B cell (primary cell): ENCODE measurements around the gene CARMIL1. TPM values are rescaled to one million over a fixed set of nuclear protein-coding genes. Genes with fewer than 3 reads are reported as not detected.

ENCODE experiments used
- ATAC-seq: fragments of 200-7000 bp; cut with Tn5 transposase; one replicate; pipeline ENCODE4 v1.10.0; 2021; ENCODE audit warnings: low read depth, mild to moderate bottlenecking, moderate number of reproducible peaks, moderate library complexity
- CTCF ChIA-PET: fragments of 350-600 bp; sonication (Branson Sonifier 250); formaldehyde crosslinking; loops from one replicate; lab custom pipeline; 2021; ENCODE audit warnings: antibody characterized with exemption, inconsistent platforms; lab: Charles Lee
- POLR2A ChIA-PET: fragments of 350-600 bp; sonication (Branson Sonifier 250); formaldehyde crosslinking; loops from one replicate; lab custom pipeline; 2021; ENCODE audit warnings: antibody characterized with exemption; lab: Charles Lee
- DNase-seq: peaks from one replicate; pipeline ENCODE4 v3.0.0; 2013
- H2AFZ ChIP-seq: 2 replicates; pipeline ENCODE4 v1.6.1; 2012; ENCODE audit warnings: mild to moderate bottlenecking, low read depth, low read length; ENCODE audit not compliant: insufficient read depth, poor library complexity, severe bottlenecking
- H3K27ac ChIP-seq, 2 donors: 1 replicate in 1 of 2; 2 replicates in 1 of 2; pipeline ENCODE4 v1.5.1; 2012 to 2013; ENCODE audit warnings: low read length in 2 of 2, mild to moderate bottlenecking in 2 of 2, moderate library complexity in 1 of 2
- H3K27me3 ChIP-seq, 4 experiments: fragments of 200-600 bp in 1 of 4; sonication (generic) in 1 of 4; replicated peaks in 1 of 4; 1 replicate in 2 of 4; 2 replicates in 2 of 4; pipeline versions ENCODE4 v1.6.1 to v1.7.0; 2013 to 2016; ENCODE audit warnings: low read length in 3 of 4, mild to moderate bottlenecking in 2 of 4, mixed read lengths in 1 of 4, moderate library complexity in 1 of 4; ENCODE audit not compliant: insufficient read depth in 4 of 4, control insufficient read depth in 3 of 4; ENCODE audit errors: control extremely low read depth in 1 of 4
- H3K36me3 ChIP-seq, 2 experiments: replicated peaks in 1 of 2; 1 replicate in 1 of 2; 2 replicates in 1 of 2; pipeline versions ENCODE4 v1.6.1 to v1.7.1; 2013; ENCODE audit warnings: low read length in 1 of 2; ENCODE audit not compliant: insufficient read depth in 2 of 2, control insufficient read depth in 1 of 2; ENCODE audit errors: control extremely low read depth in 1 of 2, extremely low read depth in 1 of 2
- H3K4me1 ChIP-seq, 2 donors: fragments of 200-600 bp in 1 of 2; sonication (generic) in 1 of 2; 1 replicate in 1 of 2; 2 replicates in 1 of 2; pipeline versions ENCODE4 v1.5.1 to v1.6.1; 2013 to 2017; ENCODE audit warnings: low read length in 2 of 2; ENCODE audit not compliant: control insufficient read depth in 2 of 2, insufficient read depth in 2 of 2
- H3K4me2 ChIP-seq: replicated peaks from 2 replicates; pipeline ENCODE3; 2012; ENCODE audit warnings: mild to moderate bottlenecking, low read depth, low read length; ENCODE audit not compliant: poor library complexity, severe bottlenecking
- H3K4me3 ChIP-seq, 5 experiments: fragments of 200-600 bp in 1 of 5; sonication (generic) in 1 of 5; 1 replicate in 3 of 5; 2 replicates in 2 of 5; pipeline versions ENCODE4 v1.5.1 to v1.7.0; 2011 to 2016; ENCODE audit warnings: low read length in 4 of 5, mild to moderate bottlenecking in 4 of 5, low read depth in 2 of 5, control low read depth in 1 of 5, moderate library complexity in 1 of 5; ENCODE audit not compliant: insufficient read depth in 1 of 5; ENCODE audit errors: control extremely low read depth in 1 of 5, extremely low read depth in 1 of 5
- H3K79me2 ChIP-seq: fragments of 200-600 bp; sonication (generic); one replicate; pipeline ENCODE4 v1.6.0; 2016; ENCODE audit warnings: low read length; ENCODE audit not compliant: control insufficient read depth, insufficient read depth
- H3K9ac ChIP-seq: fragments of 200-600 bp; sonication (generic); 2 replicates; pipeline ENCODE4 v1.6.1; 2017; ENCODE audit warnings: mild to moderate bottlenecking, low read length, moderate library complexity
- H3K9me3 ChIP-seq, 3 donors: one replicate each; pipeline versions ENCODE4 v1.6.1 to v1.7.1; 2013; ENCODE audit warnings: low read length in 2 of 3; ENCODE audit not compliant: control insufficient read depth in 2 of 3, insufficient read depth in 1 of 3; ENCODE audit errors: control extremely low read depth in 1 of 3
- H4K20me1 ChIP-seq: 2 replicates; pipeline ENCODE4 v1.6.0; 2012; ENCODE audit warnings: mild to moderate bottlenecking, low read length; ENCODE audit not compliant: insufficient read depth, control insufficient read depth, poor library complexity, severe bottlenecking
- H3K27ac Mint-ChIP-seq: one replicate; pipeline ENCODE4 v1.8.0; 2021; ENCODE audit warnings: mixed read lengths
- H3K27me3 Mint-ChIP-seq: one replicate; pipeline ENCODE4 v1.8.0; 2021; ENCODE audit warnings: mixed read lengths
- H3K4me1 Mint-ChIP-seq: one replicate; pipeline ENCODE4 v1.8.0; 2021; ENCODE audit warnings: mixed read lengths
- H3K4me3 Mint-ChIP-seq: one replicate; pipeline ENCODE4 v1.8.0; 2021; ENCODE audit warnings: mixed read lengths
- H3K9me3 Mint-ChIP-seq: one replicate; pipeline ENCODE4 v1.8.0; 2022; ENCODE audit warnings: mixed read lengths; ENCODE audit not compliant: insufficient read depth
- CTCF ChIP-seq: fragments of 200-600 bp; IDR thresholded peaks from one replicate; pipeline ENCODE4 v1.8.0; 2022; ENCODE audit warnings: antibody characterized with exemption, mild to moderate bottlenecking
- EZH2 ChIP-seq: IDR thresholded peaks from 2 replicates; pipeline ENCODE4 v1.6.1; 2012; ENCODE audit warnings: borderline replicate concordance, low read depth, mild to moderate bottlenecking, moderate library complexity, low read length; ENCODE audit not compliant: insufficient read depth, poor library complexity, severe bottlenecking
- WGBS: methylation state at CpG from one replicate; pipeline ENCODE4 v1.1.5; 2013; ENCODE audit warnings: missing lambda C conversion rate; ENCODE audit not compliant: insufficient coverage; 5-methylcytosine and 5-hydroxymethylcytosine counted together
- intact Hi-C: fragments of 100-400 bp; cut with micrococcal nuclease; formaldehyde crosslinking; loops from one replicate; pipeline ENCODE4 v1.10.0; 2022
- polyA plus RNA-seq: library from polyadenylated mRNA; depleted of rRNA; stranded (reverse); fragments of >200 nt; gene quantifications from 2 replicates; pipeline ENCODE4 v1.2.3, GENCODE V29; 2012
- total RNA-seq, 2 donors: library from RNA; stranded (reverse); fragments of 120-200 nt in 1 of 2; gene quantifications; 1 replicate in 1 of 2; 2 replicates in 1 of 2; pipeline versions ENCODE4 v1.2.3 to v1.2.4, GENCODE V29; 2013 to 2022

CARMIL1 gene
- total and polyA plus RNA-seq, 2 donors (not counting 1 experiment from before 2014, with no cell fraction given): 7.5 to 11.0 TPM

- no peak for TF ChIP-seq CTCF
- TF ChIP-seq EZH2: no peak
- intact Hi-C loops: loop anchor here (1.0 to 5.0 kb wide), 4 partner anchors 17 to 124 kb away; no protein-coding TSS in a partner anchor
- H3K4me1 Mint-ChIP-seq: peaks cover 18% of the 10 kb centered on the region
- H3K36me3 ChIP-seq: no peaks in the 10 kb centered on the region
- no peaks in the 10 kb centered on the region for H3K9me3 ChIP-seq
- ATAC-seq (peak; percentile 93), DNase-seq (peak; percentile 75)
- H3K27ac Mint-ChIP-seq: no peak overlapping the region
- peak overlapping the region; percentile 70 to 71 for H3K27ac ChIP-seq
- peaks cover 6% of the 10 kb centered on the region for H3K79me2 ChIP-seq
- H3K4me3 ChIP-seq: peak overlapping the region; percentile 32 to 70 (median 49)
- peak overlapping the region; percentile 63 for H3K9ac ChIP-seq
- no peaks in the 10 kb centered on the region for H3K27me3 ChIP-seq
- ChIA-PET POLR2A (interaction anchor here (0.7 to 2.0 kb wide), 3 partner anchors 38 to 138 kb away, joined by 4 to 10 read pairs (median 6); partner anchors contain the start of gene CARMIL1), CTCF (interaction anchor here (0.8 to 2.7 kb wide), 7 partner anchors 16 to 139 kb away, joined by 3 to 15 read pairs (median 3); partner anchors contain the start of gene CARMIL1)
- H4K20me1 ChIP-seq: no peaks in the 10 kb centered on the region
- H2AFZ ChIP-seq: peak overlapping the region; percentile 50
- peaks cover 44 to 48% of the 10 kb centered on the region in 2 donors for H3K4me1 ChIP-seq
- no peak overlapping the region for H3K4me3 Mint-ChIP-seq
- no peaks in the 10 kb centered on the region for H3K9me3 Mint-ChIP-seq
- 11% methylated on average over 6 of the region's 8 CpGs for WGBS
- no peaks in the 10 kb centered on the region for H3K27me3 Mint-ChIP-seq
- H3K4me2 ChIP-seq: peak overlapping the region; percentile 82
Observed at GRCh38 chr6:25404693-25405169, 125.6 kb downstream of the CARMIL1 start.

- peak overlapping the region; percentile 82 for H3K4me2 ChIP-seq
- Mint-ChIP-seq H3K27ac (no peak overlapping the region), H3K27me3 (no peaks in the 10 kb centered on the region), H3K4me3 (no peak overlapping the region), H3K9me3 (no peaks in the 10 kb centered on the region), H3K4me1 (peaks cover 23% of the 10 kb centered on the region)
- intact Hi-C loops: loop anchor here (1.0 to 5.0 kb wide), 4 partner anchors 18 to 125 kb away; no protein-coding TSS in a partner anchor
- no CpG with 5 or more reads among the region's 1 CpG for WGBS
- H3K79me2 ChIP-seq: peaks cover 6% of the 10 kb centered on the region
- ChIA-PET CTCF (interaction anchor here (0.8 to 2.7 kb wide), 6 partner anchors 16 to 140 kb away, joined by 3 to 15 read pairs (median 4); partner anchors contain the start of gene CARMIL1), POLR2A (interaction anchor here (2.0 kb wide), 1 partner anchor 126 kb away, joined by 10 read pairs; the partner anchor contains the start of gene CARMIL1)
- H3K4me1 ChIP-seq: peaks cover 48 to 52% of the 10 kb centered on the region in 2 donors
- no peak overlapping the region for H2AFZ ChIP-seq
- peak; percentile 63 for ATAC-seq
- TF ChIP-seq CTCF (no peak), EZH2 (no peak)
- no peaks in the 10 kb centered on the region for H3K27me3 ChIP-seq
- H3K9me3 ChIP-seq: no peaks in the 10 kb centered on the region
- H3K9ac ChIP-seq: peak overlapping the region; percentile 63
- no peaks in the 10 kb centered on the region for H4K20me1 ChIP-seq
- H3K36me3 ChIP-seq: no peaks in the 10 kb centered on the region
- H3K27ac ChIP-seq: peak overlapping the region; percentile 70 to 71
- peak overlapping the region; percentile 32 to 70 (median 49) for H3K4me3 ChIP-seq
- DNase-seq: peak; percentile 66
Observed at GRCh38 chr6:25405442-25405841, 126.3 kb downstream of the CARMIL1 start.
